HL-60/S4 treated with retinoic acid at 250 ng/mL for 4 days and 3 days (cell line): ENCODE measurements around the gene ELOVL6.
"Not testable (repeated sequence)": the region's sequence is repeated elsewhere in the genome, so short reads cannot be mapped to it uniquely, and the experiment has no call there.

Experiments used
- in situ Hi-C: fragments of 300-500 bp; cut with MboI; formaldehyde crosslinking; loops from 2 replicates; pipeline ENCODE4 v1.7.0; 2022; ENCODE audit warnings: low sequenced_read_pairs

Gene ELOVL6

GRCh38 chr4:110078148-110078547 is 120.3 kb downstream of the ELOVL6 start:
- in situ Hi-C loops = not testable (repeated sequence)

GRCh38 chr4:110076828-110077227 is 121.6 kb downstream of the ELOVL6 start:
- in situ Hi-C loops = not testable (repeated sequence)

- in situ Hi-C loops = no loop called here
Measured at GRCh38 chr4:110075891-110076290, 122.5 kb downstream of the ELOVL6 start.

GRCh38 chr4:110075083-110075738 is 123.2 kb downstream of the ELOVL6 start:
- in situ Hi-C loops = no loop called here

GRCh38 chr4:110074570-110074969 is 123.8 kb downstream of the ELOVL6 start:
- in situ Hi-C loops = no loop called here

GRCh38 chr4:110073053-110073845 is 125.2 kb downstream of the ELOVL6 start:
- in situ Hi-C loops = no loop called here

GRCh38 chr4:110071466-110071865 is 126.9 kb downstream of the ELOVL6 start:
- in situ Hi-C loops = no loop called here

- in situ Hi-C loops = no loop called here
Measured at GRCh38 chr4:110068248-110068647, 130.2 kb downstream of the ELOVL6 start.

GRCh38 chr4:110064934-110065333 is 133.5 kb downstream of the ELOVL6 start:
- in situ Hi-C loops = no loop called here

GRCh38 chr4:110064295-110064694 is 134.1 kb downstream of the ELOVL6 start:
- in situ Hi-C loops = no loop called here

GRCh38 chr4:110062166-110062565 is 136.2 kb downstream of the ELOVL6 start:
- in situ Hi-C loops = no loop called here

GRCh38 chr4:110061076-110061475 is 137.3 kb downstream of the ELOVL6 start:
- in situ Hi-C loops = no loop called here

- in situ Hi-C loops = no loop called here
Measured at GRCh38 chr4:110059556-110060191, 138.7 kb downstream of the ELOVL6 start.

- in situ Hi-C loops = no loop called here
Measured at GRCh38 chr4:110058677-110059076, 139.7 kb downstream of the ELOVL6 start.

- in situ Hi-C loops = no loop called here
Measured at GRCh38 chr4:110055158-110055768, 143.2 kb downstream of the ELOVL6 start.

GRCh38 chr4:110049951-110050925 is 148.2 kb downstream of the ELOVL6 start:
- in situ Hi-C loops = no loop called here

- in situ Hi-C loops = no loop called here
Measured at GRCh38 chr4:110046588-110047049, 151.8 kb downstream of the ELOVL6 start.

GRCh38 chr4:110042545-110043517 is 155.6 kb downstream of the ELOVL6 start:
- in situ Hi-C loops = no loop called here

- in situ Hi-C loops = no loop called here
Measured at GRCh38 chr4:110041735-110042134, 156.7 kb downstream of the ELOVL6 start.
